GM21367 (cell line): ENCODE measurements around the gene JMJD8.
A peak's percentile ranks its signal among the peaks of the same experiment; 100 is the strongest.

ENCODE experiments used
- ATAC-seq: cut with Tn5 transposase; IDR thresholded peaks from one replicate; pipeline ENCODE4 v1.9.1; 2021; ENCODE audit not compliant: unreplicated experiment

Gene JMJD8, protein sequence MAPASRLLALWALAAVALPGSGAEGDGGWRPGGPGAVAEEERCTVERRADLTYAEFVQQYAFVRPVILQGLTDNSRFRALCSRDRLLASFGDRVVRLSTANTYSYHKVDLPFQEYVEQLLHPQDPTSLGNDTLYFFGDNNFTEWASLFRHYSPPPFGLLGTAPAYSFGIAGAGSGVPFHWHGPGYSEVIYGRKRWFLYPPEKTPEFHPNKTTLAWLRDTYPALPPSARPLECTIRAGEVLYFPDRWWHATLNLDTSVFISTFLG

DNA sequence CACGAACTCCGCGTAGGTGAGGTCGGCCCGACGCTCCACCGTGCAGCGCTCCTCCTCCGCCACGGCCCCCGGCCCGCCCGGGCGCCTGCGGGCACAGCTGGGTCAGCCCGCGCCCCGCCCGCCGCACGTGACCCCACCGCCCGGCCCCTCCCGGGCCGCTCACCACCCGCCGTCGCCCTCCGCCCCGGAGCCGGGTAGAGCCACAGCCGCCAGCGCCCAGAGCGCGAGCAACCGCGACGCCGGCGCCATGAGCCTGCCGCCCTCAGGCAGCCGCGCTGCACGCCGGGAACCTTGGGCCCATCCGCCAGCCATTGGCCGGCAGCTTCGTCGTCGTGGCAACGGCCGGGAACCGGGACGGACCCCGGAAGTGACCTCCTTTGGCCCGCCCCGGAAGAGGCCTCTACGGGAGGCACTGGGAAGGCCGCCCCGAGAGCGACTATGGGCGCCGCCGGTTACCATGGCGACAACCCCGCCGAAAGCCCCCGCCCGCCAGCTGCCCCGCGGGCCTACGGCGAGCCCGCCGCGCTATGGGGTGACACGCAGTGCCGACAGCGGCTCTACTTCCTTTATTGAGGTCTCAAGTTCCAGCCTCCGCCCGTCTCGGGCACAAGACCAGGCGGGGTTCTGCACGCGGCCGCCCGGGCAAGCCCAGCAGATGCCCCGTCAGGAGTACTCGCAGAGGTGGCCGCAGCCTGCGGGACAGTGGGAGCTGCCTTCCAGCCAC, at the start of gene JMJD8:
Gene JMJD8 (minus strand): TSS at position 264 of the 724 bp plus-strand sequence. CDS start 15 bp downstream, at position 249.
- ATAC-seq = peak; percentile 56

GRCh38 chr16:733382-734207, 49.5 kb upstream of the JMJD8 start:
- no peak for ATAC-seq

DNA sequence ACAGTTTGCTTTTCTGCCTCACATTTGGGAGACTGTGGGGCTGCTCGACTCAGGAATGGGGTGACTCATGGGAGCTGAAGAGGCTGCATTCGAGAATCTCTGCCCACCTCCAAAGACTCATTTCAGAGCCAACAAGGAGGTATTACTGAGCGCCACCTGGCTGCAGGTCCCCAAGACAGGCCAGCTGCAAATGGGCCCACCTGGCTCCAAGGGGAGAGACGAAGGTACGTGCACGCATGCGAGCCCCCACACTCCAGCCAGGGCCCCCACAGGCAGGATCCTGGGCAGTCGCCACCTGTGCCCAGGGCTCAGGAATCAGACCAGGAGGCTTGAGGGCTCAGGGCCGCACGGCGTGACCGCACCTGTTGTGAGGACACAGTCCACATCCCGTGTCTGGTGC, 48.8 kb upstream of the JMJD8 start:
- no peak for ATAC-seq

- ATAC-seq = no peak
Observed at GRCh38 chr16:732332-732731, 48.2 kb upstream of the JMJD8 start.

- no peak for ATAC-seq
Observed at GRCh38 chr16:730666-731509, 46.8 kb upstream of the JMJD8 start.

DNA sequence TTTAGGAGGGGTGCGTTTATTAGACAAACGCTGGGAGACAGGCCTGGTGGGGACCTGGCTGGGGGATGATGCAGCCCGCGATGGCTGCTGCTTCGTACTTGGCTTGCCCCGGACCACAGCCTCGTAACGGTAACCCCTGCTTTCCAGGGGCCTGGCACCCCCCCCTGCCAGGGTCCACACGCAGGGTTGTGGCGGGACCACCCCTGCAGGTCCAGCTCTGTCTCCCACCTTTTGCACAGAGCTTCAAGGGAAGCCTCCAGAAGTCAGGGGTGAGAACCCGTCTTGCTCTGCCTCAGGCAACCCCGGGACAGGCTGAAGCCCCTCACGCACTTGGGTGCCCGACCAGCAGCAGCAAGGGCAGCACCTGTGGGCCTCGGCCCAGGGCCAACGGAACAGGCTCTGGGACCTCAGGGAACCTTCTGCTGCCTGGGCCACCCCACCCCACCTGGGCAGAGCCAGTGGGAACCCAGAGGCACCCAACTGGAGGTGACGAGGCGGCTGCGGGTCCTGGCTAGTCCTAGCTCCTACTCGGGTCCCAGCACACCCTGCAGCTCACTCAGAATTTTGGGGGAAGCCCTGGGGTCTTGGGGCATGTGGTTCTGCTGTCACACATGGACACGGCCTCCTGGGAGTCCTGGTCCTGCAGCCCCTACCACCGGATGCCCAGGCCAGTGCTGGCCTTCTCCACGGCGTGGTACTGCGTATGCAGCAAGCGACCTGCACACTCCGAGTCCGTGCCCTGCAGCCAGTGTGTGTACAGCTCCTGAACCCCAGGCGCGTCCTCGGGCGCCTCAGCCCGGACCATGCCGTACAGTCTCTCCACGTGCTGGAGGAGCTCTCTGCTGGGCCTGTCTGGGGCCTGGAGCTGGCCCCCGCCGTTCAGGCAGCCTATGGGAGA, 45.9 kb upstream of the JMJD8 start:
- ATAC-seq = no peak

DNA sequence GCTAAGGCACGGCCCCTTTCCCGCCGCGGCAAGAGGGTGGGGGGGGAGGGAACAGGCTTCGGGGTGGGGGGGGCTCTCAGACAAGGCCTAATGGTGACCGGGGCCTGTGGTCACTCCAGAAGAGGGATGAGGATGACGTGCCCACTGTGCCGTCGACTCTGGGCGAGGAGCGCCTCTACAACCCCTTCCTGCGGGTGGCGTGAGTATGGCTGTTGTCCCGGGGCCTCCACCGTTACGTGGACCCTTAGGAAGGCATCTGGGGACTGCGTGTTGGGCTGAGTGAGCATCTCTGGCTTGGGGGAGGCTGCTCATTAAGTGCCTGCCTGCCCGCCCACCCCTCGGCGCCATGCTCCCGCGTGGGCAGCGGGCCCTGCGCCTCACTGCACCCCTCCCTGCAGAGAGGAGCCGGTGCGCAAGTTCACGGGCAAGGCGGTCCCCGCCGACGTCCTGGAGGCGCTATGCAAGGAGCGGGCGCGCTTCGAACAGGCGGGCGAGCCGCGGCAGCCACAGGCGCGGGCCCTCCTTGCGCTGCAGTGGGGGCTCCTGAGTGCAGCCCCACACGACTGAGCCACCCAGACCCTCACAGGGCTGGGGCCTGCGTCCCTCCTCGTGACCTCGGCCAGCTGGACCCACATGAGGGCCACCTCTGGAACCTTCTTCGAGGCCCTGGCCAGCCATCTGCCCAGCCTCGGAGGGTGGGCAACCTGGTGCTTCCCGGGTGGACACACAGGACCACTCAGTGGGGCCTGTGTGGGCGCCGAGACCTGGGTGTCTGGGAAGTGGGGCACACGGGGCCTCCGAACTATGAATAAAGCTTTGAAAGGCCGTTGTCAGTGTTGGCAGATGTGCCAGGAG, 45.0 kb upstream of the JMJD8 start:
- ATAC-seq = no peak

DNA sequence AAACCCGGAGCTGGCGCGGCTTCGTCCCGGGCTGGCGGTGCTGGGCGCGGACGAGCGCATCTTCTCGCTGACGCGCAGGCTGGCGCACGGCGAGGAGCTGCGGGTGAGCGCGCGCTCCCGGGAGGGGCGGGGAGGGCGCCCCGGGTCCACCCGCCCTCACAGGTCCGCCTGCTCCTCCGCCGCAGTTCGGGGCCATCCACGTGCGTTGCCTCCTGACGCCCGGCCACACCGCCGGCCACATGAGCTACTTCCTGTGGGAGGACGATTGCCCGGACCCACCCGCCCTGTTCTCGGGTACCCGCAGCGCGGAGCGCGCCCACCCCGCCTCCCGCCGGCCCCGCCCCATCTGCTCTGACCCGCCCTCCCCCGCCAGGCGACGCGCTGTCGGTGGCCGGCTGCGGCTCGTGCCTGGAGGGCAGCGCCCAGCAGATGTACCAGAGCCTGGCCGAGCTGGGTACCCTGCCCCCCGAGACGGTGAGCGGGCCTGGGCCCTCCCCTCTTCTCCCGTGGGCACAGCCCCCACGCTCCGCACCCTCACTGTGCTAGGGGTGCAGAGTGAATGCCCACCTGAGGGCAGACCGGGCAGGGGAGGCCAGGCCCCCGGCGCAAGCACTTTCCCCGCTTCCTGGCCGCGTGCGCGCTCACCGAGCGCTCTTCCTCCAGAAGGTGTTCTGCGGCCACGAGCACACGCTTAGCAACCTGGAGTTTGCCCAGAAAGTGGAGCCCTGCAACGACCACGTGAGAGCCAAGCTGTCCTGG, 44.2 kb upstream of the JMJD8 start:
- ATAC-seq = no peak

DNA sequence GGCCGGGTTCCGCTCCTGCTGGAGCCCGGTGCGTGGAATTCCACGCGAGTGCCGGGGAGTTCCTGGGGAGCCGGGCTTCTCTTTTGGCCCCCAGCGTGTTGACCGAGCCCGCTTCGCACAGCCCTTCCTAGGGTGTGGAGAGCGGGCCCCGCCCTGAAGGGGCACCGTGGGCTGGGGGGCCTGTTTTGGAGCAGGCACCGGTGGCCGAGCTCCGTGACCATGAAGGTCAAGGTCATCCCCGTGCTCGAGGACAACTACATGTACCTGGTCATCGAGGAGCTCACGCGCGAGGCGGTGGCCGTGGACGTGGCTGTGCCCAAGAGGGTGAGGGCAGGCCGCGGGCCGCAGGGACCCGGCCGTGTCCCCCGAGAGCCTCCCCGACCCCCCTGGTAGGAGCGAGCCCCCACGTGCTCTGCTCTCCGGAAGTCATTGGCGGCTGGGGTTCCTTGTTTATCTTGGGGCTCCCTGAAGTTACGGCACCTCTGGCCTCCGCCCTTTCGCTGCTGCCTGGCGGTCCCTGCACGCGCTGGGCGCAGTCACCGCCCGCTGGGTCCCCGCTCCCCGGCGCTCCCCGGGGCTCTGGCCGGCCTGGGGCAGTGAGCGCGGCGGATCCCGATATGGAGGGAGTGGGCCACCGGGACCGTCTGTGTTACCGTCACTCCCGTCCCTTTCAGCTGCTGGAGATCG, 43.3 kb upstream of the JMJD8 start:
- no peak for ATAC-seq

- no peak for ATAC-seq
Observed at GRCh38 chr16:726438-727290, 42.5 kb upstream of the JMJD8 start, which contains the start of the genes CCDC78 and HAGHL. TSS of gene CCDC78 (minus strand) at chr16:726443. CDS start at chr16:726367, 76 bp downstream. TSS of gene HAGHL (plus strand) at chr16:727106. CDS start at chr16:727510, 404 bp downstream.

DNA sequence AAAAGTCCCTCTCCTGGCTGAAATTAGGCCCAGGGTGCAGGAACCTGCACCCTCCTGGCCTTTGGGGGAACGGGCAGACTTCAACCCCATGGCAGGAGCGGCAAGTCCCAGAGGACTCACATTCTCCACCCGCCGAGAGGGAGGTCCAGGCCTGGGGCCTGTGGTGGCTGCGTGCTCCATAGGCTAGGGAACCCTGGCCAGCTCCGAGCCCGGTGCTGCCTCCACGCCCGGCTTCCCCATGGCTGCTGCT, 42.0 kb upstream of the JMJD8 start:
- ATAC-seq = no peak

GRCh38 chr16:725463-726187, 41.5 kb upstream of the JMJD8 start:
- ATAC-seq = no peak

DNA sequence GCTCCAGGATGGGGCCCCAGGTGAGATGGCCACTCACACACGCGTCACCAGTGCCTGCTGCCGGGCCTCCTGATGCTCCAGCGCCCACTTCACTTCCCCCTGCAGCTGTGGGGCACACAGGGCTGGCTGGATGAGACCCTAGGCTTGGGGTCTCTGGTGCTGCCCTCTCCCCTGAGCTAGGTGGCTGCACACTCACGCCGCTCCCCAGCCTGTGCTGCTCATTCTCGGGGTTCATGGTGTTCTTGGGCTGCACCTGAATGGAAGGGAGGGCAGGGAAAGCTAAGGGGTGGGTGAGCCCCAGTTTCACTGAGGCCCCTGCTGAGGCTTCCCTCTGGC, 40.9 kb upstream of the JMJD8 start:
- ATAC-seq = no peak

DNA sequence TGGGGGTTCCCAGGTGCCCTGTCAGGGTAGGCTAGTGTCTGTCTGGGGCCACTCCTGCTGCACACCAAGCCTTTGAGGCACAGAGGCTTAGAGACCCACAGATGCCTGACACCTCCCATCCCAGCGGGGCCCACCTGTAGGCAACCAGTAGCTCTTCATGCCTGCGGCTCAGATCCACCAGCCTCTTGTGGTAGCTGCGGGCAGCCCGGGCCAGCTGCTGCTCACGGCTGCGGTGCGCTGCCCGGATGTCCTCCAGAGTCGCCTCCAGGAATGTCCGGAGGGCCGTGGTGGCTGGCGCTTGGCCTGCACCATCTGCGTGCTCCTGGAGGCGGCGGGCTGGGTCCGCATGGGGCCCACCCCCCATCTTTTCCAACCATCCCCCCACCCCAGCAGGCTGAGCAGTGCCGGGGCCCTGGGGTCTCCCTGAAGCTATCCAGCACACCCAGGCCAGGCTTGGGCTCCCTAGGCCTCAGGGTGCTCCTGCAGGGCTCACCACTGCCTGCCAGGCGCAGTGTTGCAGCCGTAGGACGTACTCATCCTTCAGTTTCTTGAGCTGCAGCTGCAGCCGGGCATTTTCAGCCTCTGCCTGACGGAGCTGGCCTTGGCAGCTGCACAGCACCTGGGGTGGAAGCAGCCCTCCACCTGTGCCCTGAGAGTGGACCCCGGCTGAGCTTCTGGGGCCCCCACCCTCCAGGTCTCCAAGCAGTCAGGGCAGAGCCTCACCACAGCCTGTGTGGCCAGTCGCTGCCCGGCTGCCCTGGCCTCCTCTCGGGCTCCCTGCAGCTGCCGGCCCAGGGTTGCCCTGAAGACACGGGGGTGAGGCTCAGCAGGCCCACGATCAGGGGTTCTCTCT, 40.3 kb upstream of the JMJD8 start:
- ATAC-seq = no peak

DNA sequence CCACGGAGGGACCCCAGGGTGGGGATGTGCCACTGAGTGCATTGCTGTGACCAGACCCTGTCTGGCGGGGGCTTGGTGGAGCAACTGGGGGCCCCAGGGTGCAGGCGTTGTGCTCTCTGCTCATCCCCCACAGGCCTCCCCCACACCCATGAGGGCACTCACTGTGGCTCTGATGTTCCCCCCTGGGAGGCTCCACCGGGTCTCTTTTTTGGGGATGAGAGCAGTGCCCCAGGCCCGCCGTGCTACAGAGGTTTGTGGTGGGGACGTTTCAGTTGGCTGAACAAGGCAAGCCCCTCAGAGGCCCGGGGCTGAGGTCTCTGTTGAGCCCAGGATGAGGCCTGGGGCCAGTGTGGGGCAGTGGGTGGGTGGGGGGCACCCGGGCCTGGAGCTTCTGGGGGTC, 39.6 kb upstream of the JMJD8 start:
- no peak for ATAC-seq
